Panc1 (cell line): ENCODE results near the gene ZRANB3.

ENCODE experiments used
- POLR2AphosphoS5 ChIP-seq: IDR thresholded peaks from 2 replicates; pipeline ENCODE4 v1.6.1; 2012; ENCODE audit warnings: mild to moderate bottlenecking, low read depth, low read length, moderate library complexity
- REST ChIP-seq, 2 experiments: IDR thresholded peaks; 2 replicates each; pipeline ENCODE4 v1.6.1; 2011 to 2012; ENCODE audit warnings: low read depth in 2 of 2, control low read depth in 1 of 2, low read length in 1 of 2, mild to moderate bottlenecking in 1 of 2, moderate library complexity in 1 of 2; ENCODE audit not compliant: insufficient read depth in 1 of 2
- SIN3A ChIP-seq: IDR thresholded peaks from 2 replicates; pipeline ENCODE4 v1.6.1; 2012; ENCODE audit warnings: low read depth, mild to moderate bottlenecking, low read length, moderate library complexity, borderline replicate concordance; ENCODE audit not compliant: insufficient read depth
- TCF7L2 ChIP-seq: IDR thresholded peaks from 2 replicates; pipeline ENCODE4 v1.6.1; 2011; ENCODE audit warnings: mild to moderate bottlenecking, low read depth, low read length, inconsistent platforms
- TF ChIP-seq, protein P1 (sequence below): fragments of 450-650 bp; IDR thresholded peaks from 2 replicates; pipeline ENCODE4 v1.5.1; 2017; ENCODE audit warnings: mild to moderate bottlenecking

- TF ChIP-seq, protein P1, sequence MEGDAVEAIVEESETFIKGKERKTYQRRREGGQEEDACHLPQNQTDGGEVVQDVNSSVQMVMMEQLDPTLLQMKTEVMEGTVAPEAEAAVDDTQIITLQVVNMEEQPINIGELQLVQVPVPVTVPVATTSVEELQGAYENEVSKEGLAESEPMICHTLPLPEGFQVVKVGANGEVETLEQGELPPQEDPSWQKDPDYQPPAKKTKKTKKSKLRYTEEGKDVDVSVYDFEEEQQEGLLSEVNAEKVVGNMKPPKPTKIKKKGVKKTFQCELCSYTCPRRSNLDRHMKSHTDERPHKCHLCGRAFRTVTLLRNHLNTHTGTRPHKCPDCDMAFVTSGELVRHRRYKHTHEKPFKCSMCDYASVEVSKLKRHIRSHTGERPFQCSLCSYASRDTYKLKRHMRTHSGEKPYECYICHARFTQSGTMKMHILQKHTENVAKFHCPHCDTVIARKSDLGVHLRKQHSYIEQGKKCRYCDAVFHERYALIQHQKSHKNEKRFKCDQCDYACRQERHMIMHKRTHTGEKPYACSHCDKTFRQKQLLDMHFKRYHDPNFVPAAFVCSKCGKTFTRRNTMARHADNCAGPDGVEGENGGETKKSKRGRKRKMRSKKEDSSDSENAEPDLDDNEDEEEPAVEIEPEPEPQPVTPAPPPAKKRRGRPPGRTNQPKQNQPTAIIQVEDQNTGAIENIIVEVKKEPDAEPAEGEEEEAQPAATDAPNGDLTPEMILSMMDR, result no peak
- TF ChIP-seq POLR2AphosphoS5 (no peak), TCF7L2 (no peak), REST (IDR thresholded peaks at IDR 0.05; ENCODE audit: insufficient read depth in 1 of 2, low read depth in 2 of 2, low read length in 1 of 2) (no peak), SIN3A (no peak)
Measured at GRCh38 chr2:135532581-135532980, 1.6 kb upstream of the ZRANB3 start.
